ENCODE measurements around the gene KLHL10. TPM values are rescaled to one million over a fixed set of nuclear protein-coding genes. Genes with fewer than 3 reads are reported as not detected.

Gene KLHL10
- total and polyA plus RNA-seq, 2 of the 13 experiments (the other 11 are each of a cell fraction or from before 2014, with no cell fraction given) = 0.04 to 0.08 TPM

- TF ChIP-seq, protein P1, sequence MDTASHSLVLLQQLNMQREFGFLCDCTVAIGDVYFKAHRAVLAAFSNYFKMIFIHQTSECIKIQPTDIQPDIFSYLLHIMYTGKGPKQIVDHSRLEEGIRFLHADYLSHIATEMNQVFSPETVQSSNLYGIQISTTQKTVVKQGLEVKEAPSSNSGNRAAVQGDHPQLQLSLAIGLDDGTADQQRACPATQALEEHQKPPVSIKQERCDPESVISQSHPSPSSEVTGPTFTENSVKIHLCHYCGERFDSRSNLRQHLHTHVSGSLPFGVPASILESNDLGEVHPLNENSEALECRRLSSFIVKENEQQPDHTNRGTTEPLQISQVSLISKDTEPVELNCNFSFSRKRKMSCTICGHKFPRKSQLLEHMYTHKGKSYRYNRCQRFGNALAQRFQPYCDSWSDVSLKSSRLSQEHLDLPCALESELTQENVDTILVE (CRISPR knock-in tag; IDR thresholded peaks at IDR 0.05) = peak; percentile 39; the same call in 1 of the 2 replicates
- TF ChIP-seq MAF1 (CRISPR knock-in tag; IDR thresholded peaks at IDR 0.05; ENCODE audit: borderline replicate concordance) (no peak), TRIM22 (IDR thresholded peaks at IDR 0.05) (no peak), ZNF30 (CRISPR knock-in tag; IDR thresholded peaks at IDR 0.05) (no peak), E2F5 (CRISPR knock-in tag; conservative IDR thresholded peaks at IDR 0.05) (peak; percentile 62; the same call in 1 of the 2 replicates), TCF7 (IDR thresholded peaks at IDR 0.05; ENCODE audit: low read depth) (no peak), HOXA5 (CRISPR knock-in tag; IDR thresholded peaks at IDR 0.05) (peak; percentile 87), ARNTL (CRISPR knock-in tag; IDR thresholded peaks at IDR 0.05) (peak; percentile 83), JUNB (CRISPR knock-in tag; IDR thresholded peaks at IDR 0.05; ENCODE audit: borderline replicate concordance) (no peak), HHEX (CRISPR knock-in tag; IDR thresholded peaks at IDR 0.05) (no peak), KAT8 (CRISPR knock-in tag; IDR thresholded peaks at IDR 0.05) (peak; percentile 87), SMAD3 (CRISPR knock-in tag; IDR thresholded peaks at IDR 0.05) (no peak; the same call in none of the 2 replicates), MZF1 (CRISPR knock-in tag; IDR thresholded peaks at IDR 0.05; ENCODE audit: borderline replicate concordance) (no peak)
- TF ChIP-seq, protein P2, sequence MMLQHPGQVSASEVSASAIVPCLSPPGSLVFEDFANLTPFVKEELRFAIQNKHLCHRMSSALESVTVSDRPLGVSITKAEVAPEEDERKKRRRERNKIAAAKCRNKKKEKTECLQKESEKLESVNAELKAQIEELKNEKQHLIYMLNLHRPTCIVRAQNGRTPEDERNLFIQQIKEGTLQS (CRISPR knock-in tag; IDR thresholded peaks at IDR 0.05) = peak; percentile 47
- TF ChIP-seq, protein P3, sequence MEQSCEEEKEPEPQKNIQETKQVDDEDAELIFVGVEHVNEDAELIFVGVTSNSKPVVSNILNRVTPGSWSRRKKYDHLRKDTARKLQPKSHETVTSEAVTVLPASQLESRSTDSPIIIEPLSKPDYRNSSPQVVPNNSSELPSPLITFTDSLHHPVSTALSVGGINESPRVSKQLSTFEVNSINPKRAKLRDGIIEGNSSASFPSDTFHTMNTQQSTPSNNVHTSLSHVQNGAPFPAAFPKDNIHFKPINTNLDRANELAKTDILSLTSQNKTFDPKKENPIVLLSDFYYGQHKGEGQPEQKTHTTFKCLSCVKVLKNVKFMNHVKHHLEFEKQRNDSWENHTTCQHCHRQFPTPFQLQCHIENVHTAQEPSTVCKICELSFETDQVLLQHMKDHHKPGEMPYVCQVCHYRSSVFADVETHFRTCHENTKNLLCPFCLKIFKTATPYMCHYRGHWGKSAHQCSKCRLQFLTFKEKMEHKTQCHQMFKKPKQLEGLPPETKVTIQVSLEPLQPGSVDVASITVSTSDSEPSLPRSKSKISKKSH (CRISPR knock-in tag; IDR thresholded peaks at IDR 0.05; ENCODE audit: borderline replicate concordance) = 0 out of 2 replicates have a peak, but pooled peaks have one; percentile 37
- TF ChIP-seq, protein P4, sequence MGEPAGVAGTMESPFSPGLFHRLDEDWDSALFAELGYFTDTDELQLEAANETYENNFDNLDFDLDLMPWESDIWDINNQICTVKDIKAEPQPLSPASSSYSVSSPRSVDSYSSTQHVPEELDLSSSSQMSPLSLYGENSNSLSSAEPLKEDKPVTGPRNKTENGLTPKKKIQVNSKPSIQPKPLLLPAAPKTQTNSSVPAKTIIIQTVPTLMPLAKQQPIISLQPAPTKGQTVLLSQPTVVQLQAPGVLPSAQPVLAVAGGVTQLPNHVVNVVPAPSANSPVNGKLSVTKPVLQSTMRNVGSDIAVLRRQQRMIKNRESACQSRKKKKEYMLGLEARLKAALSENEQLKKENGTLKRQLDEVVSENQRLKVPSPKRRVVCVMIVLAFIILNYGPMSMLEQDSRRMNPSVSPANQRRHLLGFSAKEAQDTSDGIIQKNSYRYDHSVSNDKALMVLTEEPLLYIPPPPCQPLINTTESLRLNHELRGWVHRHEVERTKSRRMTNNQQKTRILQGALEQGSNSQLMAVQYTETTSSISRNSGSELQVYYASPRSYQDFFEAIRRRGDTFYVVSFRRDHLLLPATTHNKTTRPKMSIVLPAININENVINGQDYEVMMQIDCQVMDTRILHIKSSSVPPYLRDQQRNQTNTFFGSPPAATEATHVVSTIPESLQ (CRISPR knock-in tag; conservative IDR thresholded peaks at IDR 0.05) = no peak
- TF ChIP-seq, protein P5, sequence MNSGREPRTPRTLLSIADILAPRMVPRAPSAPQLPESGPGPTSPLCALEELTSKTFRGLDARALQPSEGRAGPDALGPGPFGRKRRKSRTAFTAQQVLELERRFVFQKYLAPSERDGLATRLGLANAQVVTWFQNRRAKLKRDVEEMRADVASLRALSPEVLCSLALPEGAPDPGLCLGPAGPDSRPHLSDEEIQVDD (CRISPR knock-in tag; IDR thresholded peaks at IDR 0.05; ENCODE audit: borderline replicate concordance) = peak; percentile 72; the same call in 1 of the 2 replicates
- TF ChIP-seq, protein P6, sequence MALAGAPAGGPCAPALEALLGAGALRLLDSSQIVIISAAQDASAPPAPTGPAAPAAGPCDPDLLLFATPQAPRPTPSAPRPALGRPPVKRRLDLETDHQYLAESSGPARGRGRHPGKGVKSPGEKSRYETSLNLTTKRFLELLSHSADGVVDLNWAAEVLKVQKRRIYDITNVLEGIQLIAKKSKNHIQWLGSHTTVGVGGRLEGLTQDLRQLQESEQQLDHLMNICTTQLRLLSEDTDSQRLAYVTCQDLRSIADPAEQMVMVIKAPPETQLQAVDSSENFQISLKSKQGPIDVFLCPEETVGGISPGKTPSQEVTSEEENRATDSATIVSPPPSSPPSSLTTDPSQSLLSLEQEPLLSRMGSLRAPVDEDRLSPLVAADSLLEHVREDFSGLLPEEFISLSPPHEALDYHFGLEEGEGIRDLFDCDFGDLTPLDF (CRISPR knock-in tag; IDR thresholded peaks at IDR 0.05) = no peak
Measured at GRCh38 chr17:41864836-41865595, 27.4 kb downstream of the KLHL10 start, which contains the start of gene KLHL11 (continued).
